K562 (cell line): Measurements from ENCODE around the gene TTLL10.

ENCODE experiments used
- ATF2 ChIP-seq: sonication (generic); formaldehyde crosslinking; IDR thresholded peaks from 2 replicates; pipeline ENCODE4 v1.8.1; 2022; ENCODE audit warnings: missing genetic modification reagents
- BRCA1 ChIP-seq, 2 experiments: fragments of 450-650 bp in 1 of 2; sonication (generic) in 1 of 2; formaldehyde crosslinking in 1 of 2; IDR thresholded peaks; 2 replicates each; pipeline versions ENCODE4 v1.5.0 to v1.6.1; 2017 to 2020; ENCODE audit warnings: mild to moderate bottlenecking in 1 of 2, missing genetic modification reagents in 1 of 2
- LCOR ChIP-seq: sonication (generic); formaldehyde crosslinking; IDR thresholded peaks from 2 replicates; pipeline ENCODE4 v1.8.0; 2022; ENCODE audit warnings: mild to moderate bottlenecking, missing genetic modification reagents
- NEUROD1 ChIP-seq: fragments of 150-350 bp; IDR thresholded peaks from 2 replicates; pipeline ENCODE4 v1.6.1; 2014; ENCODE audit warnings: borderline replicate concordance, low read length, low read depth; ENCODE audit not compliant: partially characterized antibody
- POLR2A ChIP-seq: fragments of 450-650 bp; conservative IDR thresholded peaks from 2 replicates; pipeline ENCODE4 v1.6.1; 2016
- TF ChIP-seq, protein P1 (sequence below): fragments of 450-650 bp; formaldehyde crosslinking; IDR thresholded peaks from 2 replicates; pipeline ENCODE4 v1.4.0; 2022; ENCODE audit warnings: missing genetic modification characterization
- TF ChIP-seq, protein P2 (sequence below): sonication (generic); formaldehyde crosslinking; IDR thresholded peaks from 2 replicates; pipeline ENCODE4 v1.8.0; 2022; ENCODE audit warnings: mild to moderate bottlenecking, missing genetic modification reagents
- TF ChIP-seq, protein P3 (sequence below), 3 experiments: IDR thresholded peaks in 2 of 3; conservative IDR thresholded peaks in 1 of 3; 2 replicates each; pipeline ENCODE4 v1.5.1; 2011 to 2012; ENCODE audit warnings: low read length in 3 of 3, mild to moderate bottlenecking in 3 of 3, control low read depth in 2 of 3, improper control_type of control experiment in 1 of 3, inconsistent platforms in 1 of 3, low read depth in 1 of 3, mixed read lengths in 1 of 3, moderate library complexity in 1 of 3; ENCODE audit not compliant: insufficient read depth in 2 of 3

- TF ChIP-seq, protein P1, sequence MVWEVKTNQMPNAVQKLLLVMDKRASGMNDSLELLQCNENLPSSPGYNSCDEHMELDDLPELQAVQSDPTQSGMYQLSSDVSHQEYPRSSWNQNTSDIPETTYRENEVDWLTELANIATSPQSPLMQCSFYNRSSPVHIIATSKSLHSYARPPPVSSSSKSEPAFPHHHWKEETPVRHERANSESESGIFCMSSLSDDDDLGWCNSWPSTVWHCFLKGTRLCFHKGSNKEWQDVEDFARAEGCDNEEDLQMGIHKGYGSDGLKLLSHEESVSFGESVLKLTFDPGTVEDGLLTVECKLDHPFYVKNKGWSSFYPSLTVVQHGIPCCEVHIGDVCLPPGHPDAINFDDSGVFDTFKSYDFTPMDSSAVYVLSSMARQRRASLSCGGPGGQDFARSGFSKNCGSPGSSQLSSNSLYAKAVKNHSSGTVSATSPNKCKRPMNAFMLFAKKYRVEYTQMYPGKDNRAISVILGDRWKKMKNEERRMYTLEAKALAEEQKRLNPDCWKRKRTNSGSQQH: no peak
- TF ChIP-seq NEUROD1: no peak
- no peak for TF ChIP-seq POLR2A
- TF ChIP-seq LCOR (CRISPR knock-in tag): no peak
- TF ChIP-seq ATF2 (CRISPR knock-in tag): no peak
- TF ChIP-seq, protein P2, sequence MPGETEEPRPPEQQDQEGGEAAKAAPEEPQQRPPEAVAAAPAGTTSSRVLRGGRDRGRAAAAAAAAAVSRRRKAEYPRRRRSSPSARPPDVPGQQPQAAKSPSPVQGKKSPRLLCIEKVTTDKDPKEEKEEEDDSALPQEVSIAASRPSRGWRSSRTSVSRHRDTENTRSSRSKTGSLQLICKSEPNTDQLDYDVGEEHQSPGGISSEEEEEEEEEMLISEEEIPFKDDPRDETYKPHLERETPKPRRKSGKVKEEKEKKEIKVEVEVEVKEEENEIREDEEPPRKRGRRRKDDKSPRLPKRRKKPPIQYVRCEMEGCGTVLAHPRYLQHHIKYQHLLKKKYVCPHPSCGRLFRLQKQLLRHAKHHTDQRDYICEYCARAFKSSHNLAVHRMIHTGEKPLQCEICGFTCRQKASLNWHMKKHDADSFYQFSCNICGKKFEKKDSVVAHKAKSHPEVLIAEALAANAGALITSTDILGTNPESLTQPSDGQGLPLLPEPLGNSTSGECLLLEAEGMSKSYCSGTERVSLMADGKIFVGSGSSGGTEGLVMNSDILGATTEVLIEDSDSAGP (CRISPR knock-in tag): no peak
- no peak for TF ChIP-seq BRCA1 (IDR thresholded peaks at IDR 0.05)
- no peak for TF ChIP-seq BRCA1 (CRISPR knock-in tag; IDR thresholded peaks at IDR 0.05)
- TF ChIP-seq, protein P3, sequence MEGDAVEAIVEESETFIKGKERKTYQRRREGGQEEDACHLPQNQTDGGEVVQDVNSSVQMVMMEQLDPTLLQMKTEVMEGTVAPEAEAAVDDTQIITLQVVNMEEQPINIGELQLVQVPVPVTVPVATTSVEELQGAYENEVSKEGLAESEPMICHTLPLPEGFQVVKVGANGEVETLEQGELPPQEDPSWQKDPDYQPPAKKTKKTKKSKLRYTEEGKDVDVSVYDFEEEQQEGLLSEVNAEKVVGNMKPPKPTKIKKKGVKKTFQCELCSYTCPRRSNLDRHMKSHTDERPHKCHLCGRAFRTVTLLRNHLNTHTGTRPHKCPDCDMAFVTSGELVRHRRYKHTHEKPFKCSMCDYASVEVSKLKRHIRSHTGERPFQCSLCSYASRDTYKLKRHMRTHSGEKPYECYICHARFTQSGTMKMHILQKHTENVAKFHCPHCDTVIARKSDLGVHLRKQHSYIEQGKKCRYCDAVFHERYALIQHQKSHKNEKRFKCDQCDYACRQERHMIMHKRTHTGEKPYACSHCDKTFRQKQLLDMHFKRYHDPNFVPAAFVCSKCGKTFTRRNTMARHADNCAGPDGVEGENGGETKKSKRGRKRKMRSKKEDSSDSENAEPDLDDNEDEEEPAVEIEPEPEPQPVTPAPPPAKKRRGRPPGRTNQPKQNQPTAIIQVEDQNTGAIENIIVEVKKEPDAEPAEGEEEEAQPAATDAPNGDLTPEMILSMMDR (IDR thresholded peaks at IDR 0.05 in 2 of 3, conservative IDR thresholded peaks at IDR 0.05 in 1 of 3; ENCODE audit: insufficient read depth in 2 of 3, low read depth in 1 of 3, low read length in 3 of 3): no peak
Measured at GRCh38 chr1:1240348-1240732, 66.7 kb downstream of the TTLL10 start.
